GM18498 (cell line): Measurements from ENCODE around the gene DDN.
A peak's percentile ranks its signal among the peaks of the same experiment; 100 is the strongest.

Experiments used
- ATAC-seq: cut with Tn5 transposase; IDR thresholded peaks from one replicate; pipeline ENCODE4 v1.9.1; 2021; ENCODE audit warnings: mild to moderate bottlenecking, moderate library complexity; ENCODE audit not compliant: unreplicated experiment

Gene DDN

GRCh38 chr12:49032276-49032675 lies 33.1 kb upstream of the DDN start:
- no peak for ATAC-seq

GRCh38 chr12:49031573-49032161 lies 32.5 kb upstream of the DDN start:
- no peak for ATAC-seq

GRCh38 chr12:49030714-49031572 lies 31.8 kb upstream of the DDN start:
- no peak for ATAC-seq

- ATAC-seq: no peak
Observed at GRCh38 chr12:49030119-49030518, 30.9 kb upstream of the DDN start.

GRCh38 chr12:49028666-49029275 lies 29.6 kb upstream of the DDN start:
- ATAC-seq: no peak

- ATAC-seq: no peak
Observed at GRCh38 chr12:49027846-49028555, 28.8 kb upstream of the DDN start.

GRCh38 chr12:49026678-49027480 lies 27.7 kb upstream of the DDN start:
- no peak for ATAC-seq

- no peak for ATAC-seq
Observed at GRCh38 chr12:49026101-49026500, 26.9 kb upstream of the DDN start.

- ATAC-seq: no peak
Observed at GRCh38 chr12:49025463-49025862, 26.3 kb upstream of the DDN start.

GRCh38 chr12:49024543-49024942 lies 25.4 kb upstream of the DDN start:
- ATAC-seq: no peak

- no peak for ATAC-seq
Observed at GRCh38 chr12:49023812-49024211, 24.6 kb upstream of the DDN start.

GRCh38 chr12:49022558-49023178 lies 23.5 kb upstream of the DDN start:
- ATAC-seq: no peak

GRCh38 chr12:49021292-49021915 lies 22.2 kb upstream of the DDN start:
- ATAC-seq: no peak

GRCh38 chr12:49020441-49020840 lies 21.3 kb upstream of the DDN start:
- ATAC-seq: no peak

- ATAC-seq: no peak
Observed at GRCh38 chr12:49019443-49020324, 20.5 kb upstream of the DDN start.

GRCh38 chr12:49019120-49019430 lies 19.9 kb upstream of the DDN start:
- ATAC-seq: peak; percentile 31

- peak; percentile 91 for ATAC-seq
Observed at GRCh38 chr12:49018261-49019119, 19.3 kb upstream of the DDN start, which contains the start of gene PRKAG1. Gene PRKAG1, minus strand, starts transcription at chr12:49018776. Its CDS starts 36 bp downstream, at chr12:49018740.

GRCh38 chr12:49017891-49018260 lies 18.7 kb upstream of the DDN start:
- ATAC-seq: peak; percentile 2
